Dedifferentiated amniotic fluid mesenchymal stem cell (primary cell): ENCODE measurements around the gene TDRD9.

ENCODE experiments used
- DNase-seq: peaks from one replicate; pipeline ENCODE4 v3.0.0-alpha.2; 2016; ENCODE audit errors: extremely low spot score

Gene TDRD9

GRCh38 chr14:104031384-104031783, 103.1 kb downstream of the TDRD9 start:
- no peak for DNase-seq

- DNase-seq: no peak
These were observed 106.9 kb downstream of the TDRD9 start for GRCh38 chr14:104034976-104035699.

- no peak for DNase-seq
These were observed 108.0 kb downstream of the TDRD9 start for GRCh38 chr14:104036212-104036611.

GRCh38 chr14:104037074-104037473, 108.8 kb downstream of the TDRD9 start:
- DNase-seq: no peak

GRCh38 chr14:104037903-104038302, 109.6 kb downstream of the TDRD9 start:
- no peak for DNase-seq

GRCh38 chr14:104039214-104039613, 111.0 kb downstream of the TDRD9 start:
- DNase-seq: no peak

GRCh38 chr14:104040539-104040938, 112.3 kb downstream of the TDRD9 start:
- no peak for DNase-seq

- DNase-seq: no peak
These were observed 113.3 kb downstream of the TDRD9 start for GRCh38 chr14:104041430-104042104.

- no peak for DNase-seq
These were observed 115.8 kb downstream of the TDRD9 start for GRCh38 chr14:104044016-104044415.

GRCh38 chr14:104047761-104048160, 119.5 kb downstream of the TDRD9 start:
- no peak for DNase-seq

GRCh38 chr14:104048758-104049507, 120.7 kb downstream of the TDRD9 start:
- DNase-seq: peak; percentile 24

GRCh38 chr14:104049576-104050240, 121.5 kb downstream of the TDRD9 start:
- no peak for DNase-seq

GRCh38 chr14:104051092-104051813, 123.0 kb downstream of the TDRD9 start:
- no peak for DNase-seq

- DNase-seq: no peak
These were observed 126.1 kb downstream of the TDRD9 start for GRCh38 chr14:104054222-104054905.

GRCh38 chr14:104062281-104062680, 134.0 kb downstream of the TDRD9 start:
- DNase-seq: no peak

GRCh38 chr14:104064003-104064402, 135.7 kb downstream of the TDRD9 start:
- no peak for DNase-seq

- no peak for DNase-seq
These were observed 138.0 kb downstream of the TDRD9 start for GRCh38 chr14:104066279-104066678.

GRCh38 chr14:104066719-104067295, 138.6 kb downstream of the TDRD9 start:
- no peak for DNase-seq

GRCh38 chr14:104069541-104069940, 141.3 kb downstream of the TDRD9 start:
- no peak for DNase-seq

- DNase-seq: no peak
These were observed 144.3 kb downstream of the TDRD9 start for GRCh38 chr14:104072586-104072985.

- DNase-seq: no peak
These were observed 145.5 kb downstream of the TDRD9 start for GRCh38 chr14:104073764-104074163.
